ENCODE measurements around the gene PCDHGC5. TPM values are rescaled to one million over a fixed set of nuclear protein-coding genes. Genes with fewer than 3 reads are reported as not detected.

PCDHGC5 gene
- polyA plus RNA-seq, 1 experiment, result 2.4 TPM

- H3K27ac ChIP-seq (ENCODE audit: low read depth, low read length), result peak overlapping the region; percentile 61
- no peak for DNase-seq (ENCODE audit: low read depth, low spot score)
Measured at GRCh38 chr5:141516672-141517025, 27.8 kb downstream of the PCDHGC5 start.

GRCh38 chr5:141517312-141517711 lies 28.4 kb downstream of the PCDHGC5 start:
- Histone ChIP-seq H3K27me3 (ENCODE audit: control insufficient read depth, insufficient read depth, low read length) (no peaks in the 10 kb centered on the region), H3K4me3 (ENCODE audit: low read depth, low read length) (no peak overlapping the region), H3K9me3 (ENCODE audit: control insufficient read depth, insufficient read depth, low read length) (no peaks in the 10 kb centered on the region), H3K27ac (ENCODE audit: low read depth, low read length) (peak overlapping the region; percentile 81)
- TF ChIP-seq CTCF (IDR thresholded peaks at IDR 0.05; ENCODE audit: low read depth, low read length), result no peak
- POLR2A ChIA-PET, result interaction anchor here (1.1 to 1.9 kb wide), 2 partner anchors 9 to 41 kb away, joined by 5 to 26 read pairs; partner anchors contain the start of gene PCDHGC3
- DNase-seq (ENCODE audit: low read depth, low spot score), result no peak
- CTCF ChIA-PET, result interaction anchor here (0.6 to 1.0 kb wide), 3 partner anchors 23 to 42 kb away, joined by 3 to 4 read pairs (median 3); no protein-coding TSS in a partner anchor

More at GRCh38 chr5:141516672-141517025, 27.8 kb downstream of the PCDHGC5 start:
- Histone ChIP-seq H3K9me3 (ENCODE audit: control insufficient read depth, insufficient read depth, low read length) (no peaks in the 10 kb centered on the region), H3K4me3 (ENCODE audit: low read depth, low read length) (no peak overlapping the region), H3K27me3 (ENCODE audit: control insufficient read depth, insufficient read depth, low read length) (no peaks in the 10 kb centered on the region)
- ChIA-PET CTCF (interaction anchor here (0.9 to 11.7 kb wide), 3 partner anchors 6 to 41 kb away, joined by 3 to 165 read pairs (median 3); no protein-coding TSS in a partner anchor), POLR2A (interaction anchor here (0.7 kb wide), 1 partner anchor 16 kb away, joined by 3 read pairs; no protein-coding TSS in a partner anchor)
- TF ChIP-seq CTCF (IDR thresholded peaks at IDR 0.05; ENCODE audit: low read depth, low read length), result no peak

DNA sequence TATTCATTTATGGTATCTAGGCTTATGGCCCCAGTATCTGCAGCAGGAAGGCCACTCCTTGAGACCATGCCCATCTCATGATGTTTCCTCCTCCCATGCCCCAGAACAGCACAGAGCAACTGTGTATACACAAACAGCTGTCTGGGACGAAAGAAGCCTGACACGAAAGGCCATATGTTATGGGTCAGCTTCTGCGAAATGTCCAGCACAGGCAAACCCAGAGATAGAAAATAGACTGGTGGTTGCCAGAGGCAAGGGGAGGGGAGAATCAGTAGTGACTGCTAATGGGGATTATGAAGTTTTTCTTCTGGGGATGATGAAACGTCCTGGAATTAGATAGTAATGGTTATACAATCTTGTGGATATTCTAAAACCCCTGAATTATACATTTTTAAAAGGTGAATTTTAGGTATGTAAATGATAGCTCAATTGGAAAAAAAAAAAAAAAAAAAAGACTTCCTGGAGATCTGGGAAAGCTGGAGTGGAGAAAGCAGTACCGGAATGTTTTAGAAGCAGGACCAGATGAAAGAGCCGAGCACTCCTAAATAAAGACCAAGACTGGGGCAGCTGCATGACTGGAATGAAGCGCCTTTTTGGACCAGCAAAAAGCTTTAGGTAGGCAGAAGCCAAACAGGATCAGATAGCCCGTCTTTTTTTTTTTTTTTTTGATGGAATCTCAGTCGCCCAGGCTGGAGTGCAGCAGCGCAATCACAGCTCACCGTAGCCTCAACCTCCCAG lies 29.2 kb downstream of the PCDHGC5 start:
- peak; percentile 69 for DNase-seq (ENCODE audit: low read depth, low spot score)
- H3K27ac ChIP-seq (ENCODE audit: low read depth, low read length), result peak overlapping the region; percentile 81
- POLR2A ChIA-PET, result interaction anchor here (0.6 to 1.9 kb wide), 5 partner anchors 10 to 98 kb away, joined by 3 to 26 read pairs (median 4); partner anchors contain the start of gene PCDHGC3
- H3K9me3 ChIP-seq (ENCODE audit: control insufficient read depth, insufficient read depth, low read length), result no peaks in the 10 kb centered on the region
- CTCF ChIA-PET, result interaction anchor here (0.6 to 2.1 kb wide), 6 partner anchors 10 to 148 kb away, joined by 3 to 18 read pairs (median 4); partner anchors contain the start of gene PCDHGB3
- H3K27me3 ChIP-seq (ENCODE audit: control insufficient read depth, insufficient read depth, low read length), result no peaks in the 10 kb centered on the region
- H3K4me3 ChIP-seq (ENCODE audit: low read depth, low read length), result no peak overlapping the region
- no peak for TF ChIP-seq CTCF (IDR thresholded peaks at IDR 0.05; ENCODE audit: low read depth, low read length)

DNA sequence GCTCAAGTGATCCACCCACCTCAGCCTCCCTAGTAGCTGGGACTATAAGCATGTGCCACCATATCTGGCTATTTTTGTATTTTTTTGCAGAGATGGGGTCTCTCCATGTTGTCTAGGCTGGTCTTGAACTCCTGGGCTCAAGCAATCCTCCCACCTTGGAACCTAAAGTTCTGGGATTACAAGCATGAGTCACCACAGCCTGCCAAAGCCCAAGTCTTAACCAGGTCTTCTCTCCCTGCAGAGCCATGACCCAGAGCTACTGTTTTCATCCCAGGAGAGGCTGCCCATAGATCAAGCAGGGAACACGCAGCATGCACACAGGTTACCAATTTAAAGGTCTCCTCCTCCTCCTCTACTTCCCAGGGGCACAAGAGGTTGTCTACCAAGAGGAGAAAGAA lies 29.7 kb downstream of the PCDHGC5 start:
- POLR2A ChIA-PET, result interaction anchor here (0.6 to 1.9 kb wide), 5 partner anchors 9 to 99 kb away, joined by 3 to 26 read pairs (median 4); partner anchors contain the start of gene PCDHGC3
- H3K27ac ChIP-seq (ENCODE audit: low read depth, low read length), result peak overlapping the region; percentile 73
- H3K4me3 ChIP-seq (ENCODE audit: low read depth, low read length), result no peak overlapping the region
- CTCF ChIA-PET, result interaction anchor here (0.6 to 2.1 kb wide), 4 partner anchors 11 to 45 kb away, joined by 3 to 18 read pairs (median 4); no protein-coding TSS in a partner anchor
- no peak for TF ChIP-seq CTCF (IDR thresholded peaks at IDR 0.05; ENCODE audit: low read depth, low read length)
- no peak for DNase-seq (ENCODE audit: low read depth, low spot score)
- H3K27me3 ChIP-seq (ENCODE audit: control insufficient read depth, insufficient read depth, low read length), result no peaks in the 10 kb centered on the region
- H3K9me3 ChIP-seq (ENCODE audit: control insufficient read depth, insufficient read depth, low read length), result no peaks in the 10 kb centered on the region

All from AG04450 (cell line).